SK-N-MC (cell line): ENCODE results near the gene UTP18.

Source experiments
- EZH2 ChIP-seq: fragments of 200-600 bp; sonication (generic); IDR thresholded peaks from one replicate; pipeline ENCODE4 v1.6.1; 2017; ENCODE audit warnings: antibody characterized with exemption
- FOXP2 ChIP-seq: optimal IDR thresholded peaks from 2 replicates; pipeline ENCODE3; 2011; ENCODE audit warnings: mild to moderate bottlenecking, moderate library complexity; ENCODE audit not compliant: insufficient read depth; ENCODE audit errors: extremely low read length, control extremely low read depth
- POLR2AphosphoS5 ChIP-seq: IDR thresholded peaks from 2 replicates; pipeline ENCODE4 v1.6.1; 2012; ENCODE audit warnings: mild to moderate bottlenecking, low read depth, low read length, borderline replicate concordance

DNA sequence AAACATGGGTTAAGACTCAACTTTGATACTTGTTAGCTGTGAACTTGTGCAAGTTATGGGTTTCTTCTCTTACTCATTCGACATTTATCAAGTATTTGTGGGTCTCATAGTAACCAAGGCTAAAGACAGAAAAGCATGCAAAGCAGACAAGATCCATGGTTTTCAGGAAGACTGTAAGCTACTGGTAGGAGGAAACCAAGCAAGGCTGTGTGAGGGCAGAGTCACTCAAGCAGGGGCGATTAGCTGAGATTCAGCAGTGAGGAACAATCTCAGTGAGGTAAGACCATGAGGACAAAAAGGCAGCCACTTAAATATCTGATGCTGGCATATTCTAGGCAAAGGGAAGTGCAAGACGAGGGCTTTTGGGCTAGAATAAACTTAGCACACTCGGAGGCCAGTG lies 30.0 kb upstream of the UTP18 start:
- TF ChIP-seq POLR2AphosphoS5 (no peak), EZH2 (no peak), FOXP2 (no peak)
